Activated CD8-positive, alpha-beta memory T cell treated with anti-CD3 and anti-CD28 coated beads, Interleukin-2, amount 50 U/mL, for 24 hours (primary cell): ENCODE results near the gene NAV2.

ENCODE experiments used
- DNase-seq: peaks from one replicate; pipeline ENCODE4 v3.0.0-alpha.2; 2020; ENCODE audit errors: extremely low read depth

NAV2 gene, protein sequence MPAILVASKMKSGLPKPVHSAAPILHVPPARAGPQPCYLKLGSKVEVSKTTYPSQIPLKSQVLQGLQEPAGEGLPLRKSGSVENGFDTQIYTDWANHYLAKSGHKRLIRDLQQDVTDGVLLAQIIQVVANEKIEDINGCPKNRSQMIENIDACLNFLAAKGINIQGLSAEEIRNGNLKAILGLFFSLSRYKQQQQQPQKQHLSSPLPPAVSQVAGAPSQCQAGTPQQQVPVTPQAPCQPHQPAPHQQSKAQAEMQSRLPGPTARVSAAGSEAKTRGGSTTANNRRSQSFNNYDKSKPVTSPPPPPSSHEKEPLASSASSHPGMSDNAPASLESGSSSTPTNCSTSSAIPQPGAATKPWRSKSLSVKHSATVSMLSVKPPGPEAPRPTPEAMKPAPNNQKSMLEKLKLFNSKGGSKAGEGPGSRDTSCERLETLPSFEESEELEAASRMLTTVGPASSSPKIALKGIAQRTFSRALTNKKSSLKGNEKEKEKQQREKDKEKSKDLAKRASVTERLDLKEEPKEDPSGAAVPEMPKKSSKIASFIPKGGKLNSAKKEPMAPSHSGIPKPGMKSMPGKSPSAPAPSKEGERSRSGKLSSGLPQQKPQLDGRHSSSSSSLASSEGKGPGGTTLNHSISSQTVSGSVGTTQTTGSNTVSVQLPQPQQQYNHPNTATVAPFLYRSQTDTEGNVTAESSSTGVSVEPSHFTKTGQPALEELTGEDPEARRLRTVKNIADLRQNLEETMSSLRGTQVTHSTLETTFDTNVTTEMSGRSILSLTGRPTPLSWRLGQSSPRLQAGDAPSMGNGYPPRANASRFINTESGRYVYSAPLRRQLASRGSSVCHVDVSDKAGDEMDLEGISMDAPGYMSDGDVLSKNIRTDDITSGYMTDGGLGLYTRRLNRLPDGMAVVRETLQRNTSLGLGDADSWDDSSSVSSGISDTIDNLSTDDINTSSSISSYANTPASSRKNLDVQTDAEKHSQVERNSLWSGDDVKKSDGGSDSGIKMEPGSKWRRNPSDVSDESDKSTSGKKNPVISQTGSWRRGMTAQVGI (N-terminal part only)

DNA sequence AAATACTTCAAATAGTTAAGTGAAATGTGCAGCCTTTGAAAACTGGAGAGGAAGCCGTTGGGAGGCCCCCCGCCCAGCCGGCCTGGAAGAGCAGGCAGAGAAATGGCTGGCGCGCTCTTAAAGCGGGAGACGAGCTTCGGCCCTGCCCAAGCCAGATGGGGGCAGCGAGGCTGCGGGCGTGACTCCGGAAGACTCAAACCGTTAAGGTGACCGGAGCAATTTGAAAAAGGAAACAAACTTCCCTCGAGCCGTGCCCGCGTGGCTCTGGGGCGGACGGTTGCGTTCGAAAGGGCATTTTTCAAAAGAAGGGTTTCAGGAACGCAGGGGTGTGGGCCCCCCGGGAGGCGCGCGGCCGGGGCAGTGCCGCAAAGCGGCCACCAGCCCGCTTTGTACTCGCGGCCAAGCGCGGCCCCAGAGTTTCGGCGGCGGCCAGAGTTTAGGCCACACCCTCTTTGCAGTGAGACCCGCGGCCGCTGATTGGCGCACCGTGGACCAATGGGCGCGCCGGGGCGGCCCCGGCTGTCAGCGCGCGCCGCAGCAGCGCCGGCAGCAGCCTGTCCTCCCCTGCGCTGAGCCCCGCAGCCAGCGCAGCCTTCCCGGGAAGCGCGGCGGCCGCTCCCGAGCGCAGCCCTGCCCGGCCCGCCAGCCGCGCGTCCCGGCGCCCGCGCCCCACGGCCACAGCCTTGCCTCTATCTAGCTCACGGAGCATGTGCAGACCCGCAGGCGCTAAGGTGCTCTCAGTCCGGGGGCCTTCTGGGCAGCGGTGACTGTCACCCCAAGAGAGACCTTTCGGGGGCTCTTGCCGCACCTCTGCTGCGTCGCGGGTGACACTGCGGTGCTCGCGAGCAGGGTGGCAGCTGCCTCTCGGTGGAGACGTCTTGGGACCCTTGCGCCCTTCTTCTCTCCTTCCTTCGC lies at the start of gene NAV2:
NAV2 (plus strand) TSS at position 557 of the 915 bp plus-strand sequence. CDS start 859 bp downstream, outside the sequence.
- DNase-seq, result no peak

DNA sequence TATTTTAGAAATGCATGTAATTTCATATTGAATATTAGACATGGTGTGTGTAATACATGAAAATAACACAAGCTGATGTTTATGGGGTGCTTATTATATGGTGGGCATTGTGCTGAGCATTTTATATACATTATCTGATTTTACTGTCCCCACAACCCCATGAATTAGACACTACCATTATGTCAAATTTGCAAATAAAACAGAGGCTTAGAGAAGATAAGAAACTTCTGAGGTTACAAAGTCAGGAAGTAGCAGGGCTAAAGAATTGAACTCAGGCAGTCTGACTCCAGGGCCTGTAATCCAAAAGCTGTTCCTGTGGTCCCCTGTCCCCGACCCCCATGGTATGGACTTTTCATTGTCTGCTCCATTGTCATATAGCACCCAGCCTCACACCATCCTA lies 49.4 kb upstream of the NAV2 start:
- DNase-seq, result no peak

- DNase-seq, result no peak
These were observed 47.6 kb upstream of the NAV2 start for GRCh38 chr11:19664886-19665548.

DNA sequence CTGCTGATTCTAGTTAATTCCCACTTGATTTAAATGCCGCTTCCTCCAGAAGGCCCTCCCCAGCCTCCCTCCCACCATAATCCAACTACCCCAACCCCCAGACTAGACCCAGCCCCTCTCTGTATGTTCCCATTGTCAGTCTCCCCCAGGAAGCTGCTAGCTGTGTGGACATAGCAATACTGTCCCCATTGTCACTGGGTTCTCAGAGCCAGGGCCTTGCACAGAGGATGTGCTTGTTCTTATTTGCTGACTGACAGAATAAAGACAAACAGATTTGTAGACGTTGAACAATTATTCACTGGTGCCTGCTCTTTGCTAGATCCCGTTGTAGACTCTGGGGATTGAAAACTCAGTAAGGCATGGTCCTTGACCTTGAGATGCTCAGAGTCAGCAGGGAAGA lies 45.7 kb upstream of the NAV2 start:
- no peak for DNase-seq

DNA sequence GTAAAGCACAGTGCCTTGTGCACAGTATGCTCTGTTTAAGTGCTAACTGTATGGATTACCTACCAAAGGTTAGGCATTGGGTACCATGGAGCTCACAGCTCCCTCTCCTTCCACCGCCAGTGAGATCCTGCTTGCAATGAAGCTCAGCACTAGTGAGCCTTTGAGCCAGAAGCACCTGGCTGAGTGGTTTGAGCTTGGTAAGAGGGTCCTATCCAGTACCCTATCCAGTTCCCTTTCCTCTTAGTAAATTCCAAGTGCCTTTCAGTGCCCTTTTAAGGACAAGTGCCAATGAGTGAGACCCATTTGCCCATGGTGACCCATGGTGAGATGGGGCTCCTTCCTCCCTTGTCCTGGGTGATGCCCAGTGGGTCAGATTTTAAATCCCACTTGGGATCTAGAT lies 43.1 kb upstream of the NAV2 start:
- no peak for DNase-seq

GRCh38 chr11:19670030-19670791 lies 42.4 kb upstream of the NAV2 start:
- DNase-seq, result no peak

GRCh38 chr11:19672586-19673206 lies 39.9 kb upstream of the NAV2 start:
- no peak for DNase-seq

DNA sequence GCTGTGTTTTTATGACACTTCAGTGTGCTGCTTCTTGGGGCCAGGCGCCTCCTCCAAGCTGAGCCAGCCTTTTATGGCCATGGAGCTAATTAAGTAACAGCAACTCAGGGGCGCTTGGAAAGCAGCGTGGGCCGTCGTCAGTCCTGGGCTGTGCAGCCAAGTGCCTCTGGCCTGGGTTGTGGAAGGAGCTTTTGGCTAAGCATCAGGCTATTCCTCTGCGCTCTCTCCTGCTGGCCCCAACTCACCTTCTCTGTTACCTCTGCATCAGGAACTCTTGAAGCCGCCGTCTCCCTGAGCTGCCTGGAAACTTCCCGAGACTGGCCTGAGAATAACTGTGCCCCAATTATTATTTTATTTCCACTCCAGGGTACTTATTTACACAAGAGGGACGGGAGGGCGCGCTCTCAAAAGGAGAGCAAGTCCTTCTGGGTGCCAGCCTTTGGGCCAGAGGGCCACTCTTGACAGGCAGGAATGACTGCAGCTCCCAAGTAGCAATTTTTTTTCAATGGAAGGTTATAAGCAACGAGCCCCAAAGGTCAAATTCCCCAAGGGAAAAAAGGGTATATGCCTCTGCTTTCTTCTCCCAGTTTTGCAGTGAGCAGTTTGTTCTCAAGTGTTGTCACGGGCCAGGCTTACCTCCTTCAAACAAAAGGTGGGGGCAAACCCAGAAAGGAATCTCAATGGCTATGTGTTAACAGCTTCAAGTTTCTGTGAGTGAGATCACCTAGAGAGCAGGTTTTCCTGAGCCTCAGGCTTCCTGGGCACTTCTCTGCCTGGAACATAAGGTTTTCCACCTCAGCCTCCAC lies 38.5 kb upstream of the NAV2 start:
- DNase-seq, result no peak

- no peak for DNase-seq
These were observed 37.8 kb upstream of the NAV2 start for GRCh38 chr11:19674836-19675235.

GRCh38 chr11:19675397-19675796 lies 37.2 kb upstream of the NAV2 start:
- DNase-seq, result no peak

DNA sequence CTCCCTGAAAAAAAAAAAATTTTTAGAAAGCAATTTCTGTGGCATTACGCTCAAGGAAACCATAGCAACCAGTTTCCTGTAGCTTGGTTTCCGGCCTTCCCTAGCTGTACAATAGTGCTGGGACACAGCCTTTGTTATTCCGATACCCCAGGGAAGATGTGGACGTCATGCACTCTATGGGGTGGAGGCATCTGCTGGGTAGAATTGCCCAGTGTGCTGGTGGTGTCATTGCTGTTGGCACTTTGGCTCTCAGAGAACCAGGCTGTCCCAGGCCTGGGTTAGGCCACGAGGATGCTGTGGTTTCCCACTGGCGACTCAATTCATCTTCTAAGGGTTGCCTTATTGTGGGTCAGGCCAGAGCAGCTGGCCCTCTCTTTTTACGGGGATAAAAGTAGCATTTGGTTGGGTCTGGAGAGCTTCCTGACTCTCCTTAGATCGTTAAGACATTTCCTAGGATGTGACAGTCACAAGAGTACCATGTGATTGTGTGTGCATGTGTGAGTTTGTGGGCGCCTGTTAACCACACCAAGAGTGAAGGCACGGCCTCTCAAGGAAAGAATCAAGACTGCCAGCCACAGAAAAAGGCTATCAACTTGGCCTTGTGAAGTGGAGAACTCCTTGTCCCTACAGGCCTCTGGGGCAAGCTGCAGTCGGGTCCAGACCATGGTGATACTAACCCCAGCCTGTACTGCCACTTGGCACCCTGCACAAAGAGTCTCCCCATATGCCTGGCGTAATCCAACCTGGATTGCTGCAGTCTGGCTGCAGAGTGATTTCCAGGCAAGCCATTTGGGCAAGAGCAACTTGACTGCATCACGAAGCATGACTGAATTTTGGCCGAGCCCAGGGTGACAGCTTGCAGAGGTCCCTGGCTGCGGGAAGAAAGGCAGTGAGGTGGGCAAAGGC lies 35.9 kb upstream of the NAV2 start:
- no peak for DNase-seq

GRCh38 chr11:19677381-19678080 lies 35.1 kb upstream of the NAV2 start:
- DNase-seq, result no peak

DNA sequence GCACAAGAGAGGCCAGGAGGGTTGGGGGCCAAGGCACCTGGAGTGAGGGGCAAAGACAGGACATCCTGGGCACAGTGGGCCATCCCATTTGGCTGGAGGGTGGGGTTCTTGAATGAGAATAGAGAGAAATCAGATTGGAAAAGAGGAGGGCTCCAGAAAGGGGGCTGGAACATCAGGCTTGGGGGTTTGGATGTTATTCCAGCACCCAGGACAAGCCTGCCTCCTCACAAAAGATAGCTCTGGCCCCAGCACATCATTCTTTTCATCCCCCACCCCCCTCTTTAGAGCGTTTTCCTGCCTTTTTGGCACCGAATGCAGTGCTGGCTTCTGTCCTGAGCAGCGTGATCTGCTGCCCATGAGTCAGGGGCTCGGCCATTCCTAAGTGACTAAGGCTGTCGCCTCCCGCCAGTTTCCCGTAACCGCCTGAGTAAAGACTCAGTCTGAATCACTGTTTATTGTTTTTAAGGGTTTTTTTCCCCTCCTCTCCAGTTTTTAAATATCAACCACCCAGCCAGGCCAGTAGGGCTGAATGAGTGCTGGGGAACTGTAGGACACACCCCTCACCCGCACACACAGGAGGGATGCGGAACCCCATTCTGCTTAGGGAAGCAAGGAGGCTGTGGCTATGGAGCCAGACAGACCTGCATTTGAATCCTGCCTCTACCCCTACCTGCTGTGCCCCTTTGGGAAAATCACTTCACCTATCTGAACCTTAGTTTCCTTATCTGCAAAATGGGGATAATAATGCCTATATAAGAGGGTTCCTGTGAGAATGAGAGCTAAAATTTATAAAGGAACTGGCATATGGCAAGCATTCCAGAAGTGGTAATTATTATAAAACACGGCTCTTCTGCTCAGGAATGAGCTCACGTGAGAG lies 32.4 kb upstream of the NAV2 start:
- no peak for DNase-seq

GRCh38 chr11:19680829-19681368 lies 31.7 kb upstream of the NAV2 start:
- no peak for DNase-seq

DNA sequence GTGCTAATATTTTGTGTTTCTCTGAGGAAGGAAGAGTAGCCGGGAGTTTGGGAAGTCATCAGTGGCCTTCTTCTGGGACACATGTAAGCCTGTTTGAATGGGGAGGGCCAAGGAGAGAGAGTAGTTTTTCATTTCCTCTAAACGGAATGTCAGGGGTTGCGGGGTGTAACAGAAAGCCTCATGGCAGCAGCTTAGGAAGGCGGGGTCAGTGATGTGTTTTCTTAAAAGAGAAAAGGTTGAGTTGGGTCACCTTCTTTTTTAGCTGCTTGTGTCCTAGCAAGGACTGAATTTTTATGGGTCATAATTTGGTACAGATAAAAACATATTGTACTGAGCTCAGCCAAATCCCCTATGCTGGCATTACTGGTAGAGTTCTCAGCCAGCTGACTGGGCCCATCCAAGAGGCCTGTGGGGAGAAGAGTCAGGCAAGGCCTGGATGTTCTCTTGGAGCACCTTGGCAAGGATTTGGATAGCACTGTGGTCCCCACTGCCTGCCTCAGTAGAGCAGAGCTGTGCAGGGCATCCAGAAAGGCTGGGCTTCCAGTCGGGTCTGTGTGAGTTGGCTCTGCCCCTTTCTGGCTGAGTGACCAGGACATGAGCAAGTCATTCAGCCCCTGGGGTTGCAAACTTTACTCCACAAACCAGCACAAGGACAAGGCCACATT lies 29.4 kb upstream of the NAV2 start:
- DNase-seq, result no peak
